H1 (cell line): Measurements from ENCODE around the gene FGFRL1. TPM values are rescaled to one million over a fixed set of nuclear protein-coding genes. Genes with fewer than 3 reads are reported as not detected.

Experiments
- CTCF ChIA-PET: fragments of 300-600 bp; sonication (Branson Sonifier 250); formaldehyde crosslinking; loops from one replicate; lab custom pipeline; 2021; ENCODE audit not compliant: partially characterized antibody; lab: Charles Lee
- POLR2A ChIA-PET: fragments of 300-600 bp; sonication (Branson Sonifier 250); formaldehyde crosslinking; loops from one replicate; lab custom pipeline; 2021; ENCODE audit warnings: inconsistent platforms; ENCODE audit not compliant: partially characterized antibody; lab: Charles Lee
- DNase-seq, 2 experiments: peaks; one replicate each; pipeline versions ENCODE4 v3.0.0 to v3.0.0-alpha.2; 2010 to 2022; ENCODE audit warnings: low spot score in 2 of 2, low read depth in 1 of 2, mixed read lengths in 1 of 2
- FAIRE-seq: peaks from 2 replicates; lab custom pipeline; 2011; peaks lifted over from hg19 to GRCh38; lab: Jason Lieb, UNC
- H2AFZ ChIP-seq: 2 replicates; pipeline ENCODE4 v1.8.1; 2012; ENCODE audit warnings: low read length, inconsistent platforms
- H2AK5ac ChIP-seq: 2 replicates; pipeline ENCODE4 v1.6.1; 2013; ENCODE audit warnings: low read depth, low read length
- H2BK120ac ChIP-seq: replicated peaks from 2 replicates; pipeline ENCODE3; 2013; ENCODE audit warnings: low read depth, low read length, inconsistent platforms
- H2BK12ac ChIP-seq: 2 replicates; pipeline ENCODE4 v1.6.1; 2013; ENCODE audit warnings: low read depth, low read length
- H2BK15ac ChIP-seq: 2 replicates; pipeline ENCODE4 v1.6.1; 2013; ENCODE audit warnings: low read length
- H2BK20ac ChIP-seq: 2 replicates; pipeline ENCODE4 v1.6.1; 2013; ENCODE audit warnings: low read length
- H2BK5ac ChIP-seq: 2 replicates; pipeline ENCODE4 v1.6.1; 2013; ENCODE audit warnings: low read depth, low read length
- H3K14ac ChIP-seq: 2 replicates; pipeline ENCODE4 v1.6.1; 2013; ENCODE audit warnings: inconsistent platforms; ENCODE audit not compliant: insufficient read length
- H3K18ac ChIP-seq: 2 replicates; pipeline ENCODE4 v1.6.1; 2013; ENCODE audit warnings: low read length; ENCODE audit errors: extremely low read depth
- H3K23ac ChIP-seq: 2 replicates; pipeline ENCODE4 v1.6.1; 2013; ENCODE audit warnings: inconsistent platforms; ENCODE audit not compliant: insufficient read length
- H3K23me2 ChIP-seq: 2 replicates; pipeline ENCODE4 v1.6.1; 2013; ENCODE audit warnings: low read depth, low read length
- H3K27ac ChIP-seq: 2 replicates; pipeline ENCODE4 v1.6.1; 2011; ENCODE audit warnings: low read depth, low read length, inconsistent platforms
- H3K27me3 ChIP-seq, 4 experiments: replicated peaks in 1 of 4; 1 replicate in 1 of 4; 2 replicates in 3 of 4; pipeline versions ENCODE4 v1.6.1 to v1.8.1; 2011 to 2013; ENCODE audit warnings: low read length in 3 of 4, mild to moderate bottlenecking in 3 of 4, inconsistent platforms in 2 of 4, mixed read lengths in 2 of 4, moderate library complexity in 1 of 4; ENCODE audit not compliant: control insufficient read depth in 3 of 4, insufficient read depth in 3 of 4; ENCODE audit errors: extremely low read depth in 1 of 4
- H3K36me3 ChIP-seq, 4 experiments: 2 replicates each; pipeline versions ENCODE4 v1.6.1 to v1.8.1; 2011 to 2013; ENCODE audit warnings: mild to moderate bottlenecking in 4 of 4, low read length in 3 of 4, moderate library complexity in 2 of 4, control low read depth in 1 of 4, inconsistent platforms in 1 of 4; ENCODE audit not compliant: insufficient read depth in 4 of 4, control insufficient read depth in 2 of 4
- H3K4ac ChIP-seq: replicated peaks from 2 replicates; pipeline ENCODE3; 2013; ENCODE audit warnings: low read length, low read depth, mixed read lengths, inconsistent platforms; ENCODE audit not compliant: insufficient read length
- H3K4me1 ChIP-seq, 4 experiments: replicated peaks in 1 of 4; 1 replicate in 1 of 4; 2 replicates in 3 of 4; pipeline versions ENCODE4 v1.6.1 to v1.8.1; 2011 to 2013; ENCODE audit warnings: low read length in 3 of 4, inconsistent platforms in 2 of 4, mixed read lengths in 1 of 4; ENCODE audit not compliant: insufficient read depth in 4 of 4, control insufficient read depth in 3 of 4
- H3K4me2 ChIP-seq, 2 experiments: 2 replicates each; pipeline versions ENCODE4 v1.6.1 to v1.8.1; 2011 to 2013; ENCODE audit warnings: low read depth in 2 of 2, low read length in 2 of 2, control low read depth in 1 of 2, inconsistent platforms in 1 of 2, mild to moderate bottlenecking in 1 of 2; ENCODE audit not compliant: insufficient read depth in 1 of 2
- H3K4me3 ChIP-seq, 4 experiments: fragments of 200-600, 300-600 bp in 1 of 4; sonication (generic), shearing (Covaris generic), sonication (Bioruptor Twin) in 1 of 4; 2 replicates each; pipeline versions ENCODE4 v1.5.1 to v1.8.1; 2011 to 2016; ENCODE audit warnings: low read length in 4 of 4, low read depth in 3 of 4, control low read depth in 2 of 4, inconsistent platforms in 2 of 4, mild to moderate bottlenecking in 2 of 4, mixed read lengths in 1 of 4, moderate library complexity in 1 of 4; ENCODE audit not compliant: insufficient read depth in 2 of 4; ENCODE audit errors: extremely low read depth in 1 of 4
- H3K56ac ChIP-seq: replicated peaks from 2 replicates; pipeline ENCODE3; 2013; ENCODE audit warnings: low read depth, mild to moderate bottlenecking, mixed read lengths, low read length, inconsistent platforms; ENCODE audit not compliant: insufficient read length
- H3K79me1 ChIP-seq: 2 replicates; pipeline ENCODE4 v1.6.1; 2013; ENCODE audit warnings: low read depth, low read length, control low read depth
- H3K79me2 ChIP-seq, 2 experiments: 2 replicates each; pipeline versions ENCODE4 v1.6.1 to v1.8.1; 2012 to 2013; ENCODE audit warnings: low read length in 2 of 2, mild to moderate bottlenecking in 2 of 2, inconsistent platforms in 1 of 2; ENCODE audit not compliant: insufficient read depth in 2 of 2, control insufficient read depth in 1 of 2
- H3K9ac ChIP-seq, 4 experiments: replicated peaks in 1 of 4; 1 replicate in 1 of 4; 2 replicates in 3 of 4; pipeline versions ENCODE4 v1.6.1 to v1.8.1; 2011 to 2013; ENCODE audit warnings: low read depth in 3 of 4, low read length in 3 of 4, control low read depth in 2 of 4, mild to moderate bottlenecking in 2 of 4, moderate library complexity in 2 of 4, inconsistent platforms in 1 of 4; ENCODE audit errors: extremely low read depth in 1 of 4
- H3K9me3 ChIP-seq, 2 experiments: 2 replicates each; pipeline versions ENCODE4 v1.6.1 to v1.8.1; 2012 to 2013; ENCODE audit warnings: mild to moderate bottlenecking in 2 of 2, moderate library complexity in 2 of 2, control low read depth in 1 of 2, inconsistent platforms in 1 of 2, low read depth in 1 of 2, low read length in 1 of 2, mixed read lengths in 1 of 2; ENCODE audit not compliant: insufficient read depth in 2 of 2
- H4K20me1 ChIP-seq, 2 experiments: replicated peaks in 1 of 2; 2 replicates each; pipeline versions ENCODE3 to v1.8.1; 2011 to 2013; ENCODE audit warnings: inconsistent platforms in 2 of 2, low read length in 2 of 2, mild to moderate bottlenecking in 1 of 2; ENCODE audit not compliant: insufficient read depth in 2 of 2, control insufficient read depth in 1 of 2
- H4K5ac ChIP-seq: 2 replicates; pipeline ENCODE4 v1.6.1; 2013; ENCODE audit warnings: low read length, low read depth, mixed read lengths, inconsistent platforms; ENCODE audit not compliant: insufficient read length
- H4K8ac ChIP-seq: 2 replicates; pipeline ENCODE4 v1.8.0; 2013; ENCODE audit warnings: mild to moderate bottlenecking, moderate library complexity, low read length, inconsistent platforms; ENCODE audit not compliant: insufficient read depth; ENCODE audit errors: extremely low read depth
- H4K91ac ChIP-seq: replicated peaks from 2 replicates; pipeline ENCODE3; 2013; ENCODE audit warnings: low read length, mixed read lengths, inconsistent platforms; ENCODE audit not compliant: insufficient read length
- BCL11A ChIP-seq, 2 experiments: IDR thresholded peaks; one replicate each; pipeline ENCODE4 v1.6.1; 2011; ENCODE audit warnings: low read depth in 2 of 2, low read length in 2 of 2, mild to moderate bottlenecking in 2 of 2
- CEBPB ChIP-seq: IDR thresholded peaks from 2 replicates; pipeline ENCODE4 v1.6.1; 2012; ENCODE audit warnings: low read depth, low read length
- FOSL1 ChIP-seq: IDR thresholded peaks from 2 replicates; pipeline ENCODE4 v1.6.1; 2011; ENCODE audit warnings: mild to moderate bottlenecking, low read depth, low read length, moderate library complexity; ENCODE audit not compliant: insufficient read depth
- GABPA ChIP-seq: IDR thresholded peaks from 2 replicates; pipeline ENCODE4 v1.6.1; 2011; ENCODE audit warnings: mild to moderate bottlenecking, low read length, moderate library complexity, borderline replicate concordance; ENCODE audit not compliant: insufficient read depth
- GTF2F1 ChIP-seq: IDR thresholded peaks from 2 replicates; pipeline ENCODE4 v1.6.1; 2012; ENCODE audit warnings: low read depth, low read length, improper control_type of control experiment, borderline replicate concordance
- MAFK ChIP-seq: IDR thresholded peaks from 2 replicates; pipeline ENCODE4 v1.6.1; 2012; ENCODE audit warnings: low read depth, mild to moderate bottlenecking, improper control_type of control experiment, low read length
- NANOG ChIP-seq: IDR thresholded peaks from 2 replicates; pipeline ENCODE4 v1.6.1; 2011; ENCODE audit warnings: low read length, low read depth, mild to moderate bottlenecking, inconsistent platforms; ENCODE audit not compliant: insufficient read depth, poor library complexity, severe bottlenecking
- NRF1 ChIP-seq: IDR thresholded peaks from 2 replicates; pipeline ENCODE4 v1.6.1; 2011; ENCODE audit warnings: mild to moderate bottlenecking, low read depth, low read length, improper control_type of control experiment
- POLR2A ChIP-seq, 2 experiments: IDR thresholded peaks; 1 replicate in 1 of 2; 2 replicates in 1 of 2; pipeline ENCODE4 v1.6.1; 2011; ENCODE audit warnings: low read depth in 2 of 2, low read length in 2 of 2, mild to moderate bottlenecking in 2 of 2; ENCODE audit errors: control extremely low read depth in 1 of 2
- POLR2AphosphoS5 ChIP-seq: IDR thresholded peaks from 2 replicates; pipeline ENCODE4 v1.6.1; 2011; ENCODE audit warnings: low read depth, low read length
- RAD21 ChIP-seq, 2 experiments: IDR thresholded peaks in 1 of 2; conservative IDR thresholded peaks in 1 of 2; 2 replicates each; pipeline ENCODE4 v1.6.1; 2011; ENCODE audit warnings: low read depth in 2 of 2, low read length in 2 of 2, improper control_type of control experiment in 1 of 2, inconsistent platforms in 1 of 2, mild to moderate bottlenecking in 1 of 2, moderate library complexity in 1 of 2
- SP1 ChIP-seq: IDR thresholded peaks from 2 replicates; pipeline ENCODE4 v1.6.1; 2011; ENCODE audit warnings: low read depth, low read length
- YY1 ChIP-seq: IDR thresholded peaks from 2 replicates; pipeline ENCODE4 v1.6.1; 2011; ENCODE audit warnings: low read depth, mild to moderate bottlenecking, low read length
- WGBS, 2 experiments: shearing (Covaris generic) in 1 of 2; methylation state at CpG; one replicate each; pipeline versions ENCODE4 v1.1.6 to v1.1.7; 2013 to 2015; ENCODE audit warnings: low lambda C conversion rate in 2 of 2, mixed read lengths in 2 of 2, inconsistent platforms in 1 of 2, low coverage in 1 of 2, missing lambda C conversion rate in 1 of 2; ENCODE audit not compliant: insufficient replicate concordance in 2 of 2, insufficient coverage in 1 of 2, insufficient read length in 1 of 2; ENCODE audit errors: extremely low coverage in 1 of 2, missing lambda C conversion rate in 1 of 2; 5-methylcytosine and 5-hydroxymethylcytosine counted together
- polyA plus RNA-seq, 7 experiments: library from polyadenylated mRNA; depleted of rRNA in 3 of 7; stranded (reverse) in 5 of 7; unstranded in 2 of 7; fragments of >200 nt in 5 of 7; fragments of 200-250 nt in 2 of 7; gene quantifications; 1 replicate in 5 of 7; 2 replicates in 1 of 7; 4 replicates in 1 of 7; pipeline versions ENCODE4 v1.2.1 to v1.2.3, GENCODE V29; 2011 to 2013; ENCODE audit warnings: missing spikeins in 2 of 7, mixed read lengths in 2 of 7
- total RNA-seq: library from RNA; stranded (reverse); fragmentation: NEBNext Ultra II Directional; extraction: Animal tissue kit (Norgen Biotek cat#: 25700); gene quantifications from 2 replicates; pipeline ENCODE4 v1.2.1, GENCODE V29; 2021

Gene FGFRL1
- total and polyA plus RNA-seq, 2 of the 8 experiments (the other 6 are each of a cell fraction or from before 2014, with no cell fraction given) = 18.9 to 34.6 TPM

GRCh38 chr4:1038948-1039492, 27.6 kb downstream of the FGFRL1 start:
- no peaks in the 10 kb centered on the region for H3K79me1 ChIP-seq
- no peak overlapping the region for H3K4me3 ChIP-seq
- no peak overlapping the region for H3K9ac ChIP-seq
- no peak overlapping the region for H3K4ac ChIP-seq
- FAIRE-seq (no peak), DNase-seq (no peak)
- no peak overlapping the region for H2BK5ac ChIP-seq
- H2BK15ac ChIP-seq = no peak overlapping the region
- no peak overlapping the region for H4K5ac ChIP-seq
- H3K27ac ChIP-seq = no peak overlapping the region
- POLR2A ChIA-PET = no interaction called here
- H3K36me3 ChIP-seq = no peaks in the 10 kb centered on the region
- 0 out of 2 replicates have a peak overlapping the region, but pooled peaks have one; percentile 41 for H4K8ac ChIP-seq
- H3K56ac ChIP-seq = no peak overlapping the region
- H2AFZ ChIP-seq = no peak overlapping the region
- H2AK5ac ChIP-seq = no peak overlapping the region
- peaks cover 0 to 5% (median 0%) of the 10 kb centered on the region in 4 experiments; a peak in 2 of 7 replicates for H3K27me3 ChIP-seq
- no peak overlapping the region for H4K91ac ChIP-seq
- no peaks in the 10 kb centered on the region for H3K79me2 ChIP-seq
- no peak overlapping the region for H3K23ac ChIP-seq
- no peaks in the 10 kb centered on the region for H3K9me3 ChIP-seq
- H2BK120ac ChIP-seq = no peak overlapping the region
- H3K18ac ChIP-seq = peak overlapping the region; percentile 60; the same call in 1 of the 2 replicates
- H3K4me2 ChIP-seq = no peak overlapping the region
- H3K4me1 ChIP-seq = peaks cover 0 to 25% (median 12%) of the 10 kb centered on the region in 4 experiments; a peak in 6 of 7 replicates
- H3K14ac ChIP-seq = no peak overlapping the region
- 0 out of 2 replicates have a peak overlapping the region, but pooled peaks have one; percentile 4 for H2BK12ac ChIP-seq
- peaks cover 14% of the 10 kb centered on the region for H3K23me2 ChIP-seq
- 94% methylated on average over 16 of the region's 16 CpGs; no CpG with 5 or more reads in 1 of the 2 experiments for WGBS, 2 experiments
- H4K20me1 ChIP-seq = peaks cover 0 to 2% of the 10 kb centered on the region in 2 experiments
- no peak overlapping the region for H2BK20ac ChIP-seq
- CTCF ChIA-PET = interaction anchor here (0.6 to 1.1 kb wide), 3 partner anchors 9 to 298 kb away, joined by 3 to 4 read pairs (median 3); no protein-coding TSS in a partner anchor
- TF ChIP-seq YY1 (no peak), SP1 (no peak), NRF1 (no peak), GABPA (no peak), RAD21 (IDR thresholded peaks at IDR 0.05 in 1 of 2, conservative IDR thresholded peaks at IDR 0.05 in 1 of 2; ENCODE audit: low read depth in 2 of 2, low read length in 2 of 2) (no peak), MAFK (no peak), FOSL1 (no peak), NANOG (no peak), BCL11A (IDR thresholded peaks at IDR 0.05; ENCODE audit: low read depth in 2 of 2, low read length in 2 of 2) (no peak), POLR2A (IDR thresholded peaks at IDR 0.05; ENCODE audit: control extremely low read depth in 1 of 2, low read depth in 2 of 2, low read length in 2 of 2) (no peak), POLR2AphosphoS5 (no peak), GTF2F1 (no peak), CEBPB (no peak)
